ENCODE results near the gene SALL2.

SALL2 gene

GRCh38 chr14:21476523-21476924 lies 49.6 kb downstream of the SALL2 start:
- DNase-seq = peak in 4 of 6 experiments; percentile 87 to 97 (median 94)

- DNase-seq = no peak
Measured at GRCh38 chr14:21475767-21476522, 50.2 kb downstream of the SALL2 start.
